CD14-positive monocyte (primary cell): ENCODE results near the gene B3GNT7. TPM values are rescaled to one million over a fixed set of nuclear protein-coding genes. Genes with fewer than 3 reads are reported as not detected.

ENCODE experiments used
- DNase-seq, 3 donors: peaks; one replicate each; pipeline ENCODE4 v3.0.0-alpha.2; 2011 to 2022
- H2AFZ ChIP-seq: 2 replicates; pipeline ENCODE4 v1.6.0; 2012; ENCODE audit warnings: mild to moderate bottlenecking, low read depth, low read length, inconsistent platforms; ENCODE audit not compliant: insufficient read depth, poor library complexity, severe bottlenecking
- H3K27ac ChIP-seq, 2 donors: 1 replicate in 1 of 2; 2 replicates in 1 of 2; pipeline ENCODE4 v1.5.1; 2012 to 2013; ENCODE audit warnings: low read length in 2 of 2, control low read depth in 1 of 2, inconsistent platforms in 1 of 2, low read depth in 1 of 2, mild to moderate bottlenecking in 1 of 2
- H3K27me3 ChIP-seq, 2 donors: one replicate each; pipeline versions ENCODE4 v1.6.0 to v1.6.1; 2011 to 2013; ENCODE audit warnings: low read length in 2 of 2; ENCODE audit not compliant: control insufficient read depth in 2 of 2, insufficient read depth in 2 of 2
- H3K36me3 ChIP-seq, 2 donors: replicated peaks in 1 of 2; 1 replicate in 1 of 2; 2 replicates in 1 of 2; pipeline versions ENCODE4 v1.5.1 to v1.6.1; 2012 to 2013; ENCODE audit warnings: low read length in 2 of 2, control low read depth in 1 of 2, inconsistent platforms in 1 of 2, mild to moderate bottlenecking in 1 of 2; ENCODE audit not compliant: insufficient read depth in 2 of 2, control insufficient read depth in 1 of 2
- H3K4me1 ChIP-seq, 2 donors: 1 replicate in 1 of 2; 2 replicates in 1 of 2; pipeline versions ENCODE4 v1.5.1 to v1.6.1; 2012 to 2013; ENCODE audit warnings: low read length in 2 of 2, control low read depth in 1 of 2, inconsistent platforms in 1 of 2, mild to moderate bottlenecking in 1 of 2, moderate library complexity in 1 of 2; ENCODE audit not compliant: insufficient read depth in 2 of 2, control insufficient read depth in 1 of 2
- H3K4me2 ChIP-seq: replicated peaks from 2 replicates; pipeline ENCODE3; 2012; ENCODE audit warnings: low read length, moderate library complexity, mild to moderate bottlenecking; ENCODE audit not compliant: poor library complexity, severe bottlenecking; ENCODE audit errors: extremely low read depth
- H3K4me3 ChIP-seq, 3 experiments: fragments of 200-600 bp in 1 of 3; sonication (generic) in 1 of 3; replicated peaks in 1 of 3; 1 replicate in 2 of 3; 2 replicates in 1 of 3; pipeline ENCODE4 v1.5.1; 2011 to 2013; ENCODE audit warnings: low read length in 3 of 3, mild to moderate bottlenecking in 3 of 3, control low read depth in 2 of 3, low read depth in 2 of 3, inconsistent platforms in 1 of 3, moderate library complexity in 1 of 3
- H3K79me2 ChIP-seq: 2 replicates; pipeline ENCODE4 v1.6.0; 2012; ENCODE audit warnings: mild to moderate bottlenecking, control low read depth, inconsistent platforms, low read length, moderate library complexity; ENCODE audit not compliant: insufficient read depth
- H3K9ac ChIP-seq: 2 replicates; pipeline ENCODE4 v1.6.0; 2017; ENCODE audit warnings: low read length, mild to moderate bottlenecking; ENCODE audit not compliant: insufficient read depth, poor library complexity, severe bottlenecking
- H3K9me3 ChIP-seq, 2 donors: replicated peaks in 1 of 2; 1 replicate in 1 of 2; 2 replicates in 1 of 2; pipeline versions ENCODE4 v1.5.1 to v1.6.1; 2012 to 2013; ENCODE audit warnings: low read length in 2 of 2, control low read depth in 1 of 2; ENCODE audit not compliant: control insufficient read depth in 1 of 2, insufficient read depth in 1 of 2
- H4K20me1 ChIP-seq: 2 replicates; pipeline ENCODE4 v1.6.0; 2012; ENCODE audit warnings: mild to moderate bottlenecking, low read length, control low read depth, moderate library complexity; ENCODE audit not compliant: insufficient read depth
- H3K27ac Mint-ChIP-seq, 7 donors: one replicate each; pipeline ENCODE4 v1.8.0; 2020; ENCODE audit warnings: mild to moderate bottlenecking in 7 of 7, mixed read lengths in 7 of 7, moderate library complexity in 6 of 7, inconsistent platforms in 2 of 7
- H3K27me3 Mint-ChIP-seq, 3 donors: one replicate each; pipeline ENCODE4 v1.8.0; 2021 to 2022; ENCODE audit warnings: low read depth in 3 of 3, mild to moderate bottlenecking in 3 of 3, mixed read lengths in 3 of 3, moderate library complexity in 3 of 3, inconsistent platforms in 1 of 3
- H3K36me3 Mint-ChIP-seq, 2 donors: one replicate each; pipeline ENCODE4 v1.8.0; 2020; ENCODE audit warnings: mixed read lengths in 2 of 2, inconsistent platforms in 1 of 2, mild to moderate bottlenecking in 1 of 2
- H3K4me1 Mint-ChIP-seq: one replicate; pipeline ENCODE4 v1.8.0; 2020; ENCODE audit warnings: mild to moderate bottlenecking, mixed read lengths
- H3K4me3 Mint-ChIP-seq, 2 donors: one replicate each; pipeline ENCODE4 v1.8.0; 2020; ENCODE audit warnings: mild to moderate bottlenecking in 2 of 2, mixed read lengths in 2 of 2, moderate library complexity in 1 of 2
- H3K9me3 Mint-ChIP-seq, 7 donors: one replicate each; pipeline ENCODE4 v1.8.0; 2020 to 2022; ENCODE audit warnings: mixed read lengths in 7 of 7, mild to moderate bottlenecking in 6 of 7, moderate library complexity in 6 of 7, inconsistent platforms in 2 of 7
- WGBS: methylation state at CpG from one replicate; pipeline ENCODE4 v1.1.5; 2013; ENCODE audit warnings: missing lambda C conversion rate; ENCODE audit not compliant: insufficient coverage; 5-methylcytosine and 5-hydroxymethylcytosine counted together
- intact Hi-C, 2 donors: fragments of 100-400 bp; cut with micrococcal nuclease; formaldehyde crosslinking; loops; one replicate each; pipeline versions ENCODE4 v1.15.0 to v1.15.1; 2023
- polyA plus RNA-seq, 3 donors: library from polyadenylated mRNA; depleted of rRNA in 1 of 3; unstranded in 2 of 3; stranded (reverse) in 1 of 3; fragments of 300-500 nt in 2 of 3; fragments of >200 nt in 1 of 3; fragmentation: Illumina TruSeq in 2 of 3; gene quantifications; 1 replicate in 2 of 3; 2 replicates in 1 of 3; pipeline ENCODE4 v1.2.3, GENCODE V29; 2012 to 2021
- TF ChIP-seq, protein P1 (sequence below): fragments of 200-600 bp; IDR thresholded peaks from one replicate; pipeline ENCODE4 v1.8.0; 2022; ENCODE audit warnings: antibody characterized with exemption, mild to moderate bottlenecking

The B3GNT7 gene
- polyA plus RNA-seq, 3 donors, result 0.05 TPM; not detected in 2

DNA sequence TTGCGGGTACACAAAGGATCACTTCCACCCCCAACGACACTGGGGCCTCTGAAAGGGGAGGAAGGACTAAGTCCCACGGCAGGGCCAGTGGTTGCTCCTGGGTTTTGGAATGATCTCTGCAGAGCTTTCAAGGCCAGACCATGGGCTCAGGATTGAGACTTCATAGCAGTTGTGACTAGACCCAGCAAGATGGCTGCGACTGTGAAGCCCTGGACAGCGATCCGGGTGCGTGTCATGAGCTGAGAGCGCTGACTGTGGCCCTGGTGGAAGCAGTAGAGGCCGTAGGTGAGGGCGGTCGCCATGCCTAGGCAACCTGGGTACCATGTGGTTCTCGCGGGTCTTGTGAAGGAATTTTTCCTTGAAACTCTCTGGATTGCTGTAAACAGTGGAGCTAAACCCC lies 41.4 kb downstream of the B3GNT7 start:
- TF ChIP-seq, protein P1, sequence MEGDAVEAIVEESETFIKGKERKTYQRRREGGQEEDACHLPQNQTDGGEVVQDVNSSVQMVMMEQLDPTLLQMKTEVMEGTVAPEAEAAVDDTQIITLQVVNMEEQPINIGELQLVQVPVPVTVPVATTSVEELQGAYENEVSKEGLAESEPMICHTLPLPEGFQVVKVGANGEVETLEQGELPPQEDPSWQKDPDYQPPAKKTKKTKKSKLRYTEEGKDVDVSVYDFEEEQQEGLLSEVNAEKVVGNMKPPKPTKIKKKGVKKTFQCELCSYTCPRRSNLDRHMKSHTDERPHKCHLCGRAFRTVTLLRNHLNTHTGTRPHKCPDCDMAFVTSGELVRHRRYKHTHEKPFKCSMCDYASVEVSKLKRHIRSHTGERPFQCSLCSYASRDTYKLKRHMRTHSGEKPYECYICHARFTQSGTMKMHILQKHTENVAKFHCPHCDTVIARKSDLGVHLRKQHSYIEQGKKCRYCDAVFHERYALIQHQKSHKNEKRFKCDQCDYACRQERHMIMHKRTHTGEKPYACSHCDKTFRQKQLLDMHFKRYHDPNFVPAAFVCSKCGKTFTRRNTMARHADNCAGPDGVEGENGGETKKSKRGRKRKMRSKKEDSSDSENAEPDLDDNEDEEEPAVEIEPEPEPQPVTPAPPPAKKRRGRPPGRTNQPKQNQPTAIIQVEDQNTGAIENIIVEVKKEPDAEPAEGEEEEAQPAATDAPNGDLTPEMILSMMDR, result no peak
- Mint-ChIP-seq H3K4me3 (no peak overlapping the region), H3K27ac (peak overlapping the region in 1 of 7 donors; percentile 13), H3K4me1 (no peaks in the 10 kb centered on the region), H3K36me3 (no peaks in the 10 kb centered on the region), H3K27me3 (peaks cover 0 to 3% (median 2%) of the 10 kb centered on the region in 3 donors), H3K9me3 (peaks cover 2 to 8% (median 3%) of the 10 kb centered on the region in 7 donors)
- H3K27me3 ChIP-seq, result no peaks in the 10 kb centered on the region
- DNase-seq, result no peak
- no peaks in the 10 kb centered on the region for H3K36me3 ChIP-seq
- no peak overlapping the region for H3K4me2 ChIP-seq
- no peak overlapping the region for H3K9ac ChIP-seq
- H4K20me1 ChIP-seq, result no peaks in the 10 kb centered on the region
- intact Hi-C loops, result no loop called here
- H2AFZ ChIP-seq, result no peak overlapping the region
- H3K27ac ChIP-seq, result no peak overlapping the region
- no peaks in the 10 kb centered on the region for H3K4me1 ChIP-seq
- no peaks in the 10 kb centered on the region for H3K79me2 ChIP-seq
- WGBS, result 99% methylated on average over 9 of the region's 13 CpGs
- no peak overlapping the region for H3K4me3 ChIP-seq
- H3K9me3 ChIP-seq, result peaks cover 1 to 6% of the 10 kb centered on the region in 2 donors

DNA sequence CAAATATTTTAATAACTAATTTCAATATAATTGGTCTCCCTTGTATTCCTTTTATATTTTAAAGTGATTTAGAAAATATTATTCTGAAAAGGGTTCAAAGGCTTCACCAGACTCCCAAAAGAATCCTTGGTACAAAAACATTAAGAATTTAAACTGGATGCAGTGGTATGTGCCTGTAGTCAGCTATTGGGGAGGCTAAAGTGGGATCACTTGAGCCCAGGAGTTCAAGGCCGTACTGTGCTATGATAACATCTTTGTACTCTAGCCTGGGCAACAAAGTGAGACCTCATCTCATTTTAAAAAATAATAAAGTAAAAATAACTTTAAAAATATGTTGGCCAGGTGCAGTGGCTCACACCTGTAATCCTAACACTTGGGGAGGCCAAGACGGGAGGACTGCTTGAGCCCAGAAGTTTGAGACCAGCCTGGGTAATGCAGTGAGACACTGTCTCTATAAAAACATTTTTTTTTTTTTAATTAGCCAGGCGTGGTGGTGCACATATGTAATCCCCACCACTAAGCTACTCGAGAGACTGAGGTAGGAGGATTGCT lies 54.1 kb downstream of the B3GNT7 start:
- no peaks in the 10 kb centered on the region for H3K79me2 ChIP-seq
- 100% methylated on average over 1 of the region's 4 CpGs for WGBS
- H3K27me3 ChIP-seq, result no peaks in the 10 kb centered on the region
- no peak overlapping the region for H3K4me2 ChIP-seq
- TF ChIP-seq, protein P1, result no peak
- Mint-ChIP-seq H3K4me3 (no peak overlapping the region), H3K4me1 (no peaks in the 10 kb centered on the region), H3K27ac (no peak overlapping the region), H3K27me3 (peaks cover 0 to 6% (median 2%) of the 10 kb centered on the region in 3 donors), H3K9me3 (no peaks in the 10 kb centered on the region), H3K36me3 (peaks cover 18 to 22% of the 10 kb centered on the region in 2 donors)
- DNase-seq, result no peak
- H3K4me1 ChIP-seq, result no peaks in the 10 kb centered on the region
- H3K36me3 ChIP-seq, result peaks cover 17 to 20% of the 10 kb centered on the region in 2 donors
- H3K9me3 ChIP-seq, result no peaks in the 10 kb centered on the region
- H3K27ac ChIP-seq, result no peak overlapping the region
- no peak overlapping the region for H2AFZ ChIP-seq
- peaks cover 3% of the 10 kb centered on the region for H4K20me1 ChIP-seq
- H3K9ac ChIP-seq, result no peak overlapping the region
- intact Hi-C loops, result loop anchor here (5.0 to 10.0 kb wide), 3 partner anchors 222 to 347 kb away; no protein-coding TSS in a partner anchor
- no peak overlapping the region for H3K4me3 ChIP-seq
